ENCODE results near the gene SOX10.

DNA sequence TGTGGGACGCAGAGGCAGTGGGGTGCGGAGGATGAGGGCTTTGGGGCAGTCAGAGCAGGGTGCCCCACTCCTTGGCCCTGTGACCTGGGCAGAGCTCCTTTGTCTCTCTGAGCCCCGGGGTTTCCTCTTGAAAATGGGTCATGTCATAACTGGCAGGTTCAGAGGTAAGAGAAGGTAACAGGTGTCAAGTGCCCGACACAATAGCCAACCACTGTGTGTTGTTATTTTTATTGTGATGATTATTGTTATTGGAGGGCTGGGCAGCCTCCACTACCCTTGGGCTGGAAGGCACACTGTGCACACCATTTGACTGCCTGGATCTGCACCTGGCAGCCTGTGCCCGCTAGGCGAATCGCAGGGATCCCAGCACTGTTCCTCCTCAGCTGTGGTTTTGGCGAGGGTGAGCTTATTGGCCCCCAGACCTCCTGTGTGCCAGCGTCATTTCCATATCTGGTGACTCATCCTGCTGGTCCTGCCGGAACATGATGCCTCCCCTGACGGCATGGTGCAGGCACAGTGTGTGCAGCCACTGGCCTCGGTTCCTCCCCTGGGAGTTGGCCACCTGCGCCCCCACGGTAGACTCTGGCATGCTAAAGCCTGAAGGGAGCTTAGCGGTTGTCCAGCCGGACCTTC, 15.4 kb upstream of the SOX10 start:
- no peak for TF ChIP-seq POLR2A (IDR thresholded peaks at IDR 0.05)
- TF ChIP-seq, protein P1, sequence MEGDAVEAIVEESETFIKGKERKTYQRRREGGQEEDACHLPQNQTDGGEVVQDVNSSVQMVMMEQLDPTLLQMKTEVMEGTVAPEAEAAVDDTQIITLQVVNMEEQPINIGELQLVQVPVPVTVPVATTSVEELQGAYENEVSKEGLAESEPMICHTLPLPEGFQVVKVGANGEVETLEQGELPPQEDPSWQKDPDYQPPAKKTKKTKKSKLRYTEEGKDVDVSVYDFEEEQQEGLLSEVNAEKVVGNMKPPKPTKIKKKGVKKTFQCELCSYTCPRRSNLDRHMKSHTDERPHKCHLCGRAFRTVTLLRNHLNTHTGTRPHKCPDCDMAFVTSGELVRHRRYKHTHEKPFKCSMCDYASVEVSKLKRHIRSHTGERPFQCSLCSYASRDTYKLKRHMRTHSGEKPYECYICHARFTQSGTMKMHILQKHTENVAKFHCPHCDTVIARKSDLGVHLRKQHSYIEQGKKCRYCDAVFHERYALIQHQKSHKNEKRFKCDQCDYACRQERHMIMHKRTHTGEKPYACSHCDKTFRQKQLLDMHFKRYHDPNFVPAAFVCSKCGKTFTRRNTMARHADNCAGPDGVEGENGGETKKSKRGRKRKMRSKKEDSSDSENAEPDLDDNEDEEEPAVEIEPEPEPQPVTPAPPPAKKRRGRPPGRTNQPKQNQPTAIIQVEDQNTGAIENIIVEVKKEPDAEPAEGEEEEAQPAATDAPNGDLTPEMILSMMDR (IDR thresholded peaks at IDR 0.05), result no peak
